WTC11 (cell line): Measurements from ENCODE around the gene DOCK1. TPM values are rescaled to one million over a fixed set of nuclear protein-coding genes. Genes with fewer than 3 reads are reported as not detected.
A peak's percentile ranks its signal among the peaks of the same experiment; 100 is the strongest.

Source experiments
- ATAC-seq: fragments of 200-7000 bp; cut with Tn5 transposase; 2 replicates; pipeline ENCODE4 v1.10.0; 2021; ENCODE audit warnings: mild to moderate bottlenecking, moderate library complexity
- CTCF ChIA-PET: fragments of 300-600 bp; sonication (Branson Sonifier 250); formaldehyde crosslinking; loops from one replicate; lab custom pipeline; 2021; ENCODE audit warnings: antibody characterized with exemption; lab: Charles Lee
- POLR2A ChIA-PET: fragments of 350-600 bp; sonication (Branson Sonifier 250); formaldehyde crosslinking; loops from one replicate; lab custom pipeline; 2021; ENCODE audit warnings: antibody characterized with exemption; lab: Charles Lee
- DNase-seq: peaks from one replicate; pipeline ENCODE4 v3.0.0; 2021; ENCODE audit warnings: low spot score
- H3K27ac Mint-ChIP-seq: 2 replicates; pipeline ENCODE4 v1.8.0; 2021; ENCODE audit warnings: mixed read lengths
- H3K27me3 Mint-ChIP-seq: 2 replicates; pipeline ENCODE4 v1.8.0; 2021; ENCODE audit warnings: low read depth, mild to moderate bottlenecking, moderate library complexity, mixed read lengths
- H3K36me3 Mint-ChIP-seq: 2 replicates; pipeline ENCODE4 v1.8.0; 2021; ENCODE audit warnings: mixed read lengths
- H3K4me1 Mint-ChIP-seq: 2 replicates; pipeline ENCODE4 v1.8.0; 2022; ENCODE audit warnings: mixed read lengths
- H3K4me3 Mint-ChIP-seq: 2 replicates; pipeline ENCODE4 v1.8.0; 2021; ENCODE audit warnings: mild to moderate bottlenecking, moderate library complexity, mixed read lengths
- H3K9me3 Mint-ChIP-seq: 2 replicates; pipeline ENCODE4 v1.8.0; 2021; ENCODE audit warnings: mixed read lengths
- AFF4 ChIP-seq: sonication (generic); formaldehyde crosslinking; IDR thresholded peaks from 2 replicates; pipeline ENCODE4 v1.8.1; 2023; ENCODE audit warnings: mild to moderate bottlenecking, missing genetic modification reagents, borderline replicate concordance
- CDX4 ChIP-seq: fragments of 250-450 bp; sonication (Bioruptor Pico); IDR thresholded peaks from 2 replicates; pipeline ENCODE4 v1.9.0; 2021; ENCODE audit warnings: moderate library complexity, mild to moderate bottlenecking, inconsistent platforms, borderline replicate concordance
- CTCF ChIP-seq: fragments of 200-600 bp; IDR thresholded peaks from 2 replicates; pipeline ENCODE4 v1.8.0; 2022; ENCODE audit warnings: antibody characterized with exemption
- ERG ChIP-seq: fragments of 250-450 bp; sonication (Bioruptor Pico); IDR thresholded peaks from 2 replicates; pipeline ENCODE4 v1.8.0; 2021; ENCODE audit warnings: mild to moderate bottlenecking
- JUN ChIP-seq: sonication (generic); formaldehyde crosslinking; IDR thresholded peaks from 2 replicates; pipeline ENCODE4 v1.8.0; 2023; ENCODE audit warnings: mild to moderate bottlenecking, missing genetic modification reagents
- KAT7 ChIP-seq: sonication (generic); formaldehyde crosslinking; IDR thresholded peaks from 2 replicates; pipeline ENCODE4 v1.8.1; 2023; ENCODE audit warnings: missing genetic modification reagents, mild to moderate bottlenecking, borderline replicate concordance
- PRRX2 ChIP-seq: fragments of 250-450 bp; sonication (Bioruptor Pico); IDR thresholded peaks from 2 replicates; pipeline ENCODE4 v1.8.0; 2021; ENCODE audit warnings: mild to moderate bottlenecking
- ZBTB43 ChIP-seq: sonication (generic); formaldehyde crosslinking; IDR thresholded peaks from 2 replicates; pipeline ENCODE4 v1.8.1; 2023; ENCODE audit warnings: mild to moderate bottlenecking, missing genetic modification reagents
- ZMAT4 ChIP-seq: fragments of 250-450 bp; sonication (Bioruptor Pico); IDR thresholded peaks from 2 replicates; pipeline ENCODE4 v1.9.0; 2021; ENCODE audit warnings: mild to moderate bottlenecking
- ZNF138 ChIP-seq: sonication (generic); formaldehyde crosslinking; conservative IDR thresholded peaks from 2 replicates; pipeline ENCODE4 v1.8.1; 2022; ENCODE audit warnings: mild to moderate bottlenecking, moderate library complexity, missing genetic modification reagents
- ZNF219 ChIP-seq: sonication (generic); formaldehyde crosslinking; IDR thresholded peaks from 2 replicates; pipeline ENCODE4 v1.8.0; 2023; ENCODE audit warnings: missing genetic modification reagents, mild to moderate bottlenecking, borderline replicate concordance
- ZNF416 ChIP-seq: fragments of 250-450 bp; sonication (Bioruptor Pico); IDR thresholded peaks from 2 replicates; pipeline ENCODE4 v1.9.0; 2021; ENCODE audit warnings: mild to moderate bottlenecking, inconsistent platforms
- ZNF425 ChIP-seq: fragments of 250-450 bp; sonication (Bioruptor Pico); conservative IDR thresholded peaks from 2 replicates; pipeline ENCODE4 v1.9.0; 2021; ENCODE audit warnings: mild to moderate bottlenecking
- total RNA-seq: library from RNA; stranded (reverse); gene quantifications from 3 replicates; pipeline ENCODE4 v1.2.3, GENCODE V29; 2021

Gene DOCK1
- total RNA-seq, 1 experiment from 2014 or later = 52.1 TPM

- no peak for DNase-seq
- no peaks in the 10 kb centered on the region for H3K4me1 Mint-ChIP-seq
- H3K27ac Mint-ChIP-seq = no peak overlapping the region
- H3K36me3 Mint-ChIP-seq = peaks cover 21% of the 10 kb centered on the region
- H3K4me3 Mint-ChIP-seq = no peak overlapping the region
- peaks cover 5% of the 10 kb centered on the region; the same call in 1 of the 2 replicates for H3K9me3 Mint-ChIP-seq
- no peaks in the 10 kb centered on the region for H3K27me3 Mint-ChIP-seq
- TF ChIP-seq ZNF219 (CRISPR knock-in tag) = no peak
- TF ChIP-seq, all 79 proteins: peak for 0
- POLR2A ChIA-PET = no interaction called here
- CTCF ChIA-PET = interaction anchor here (0.6 kb wide), 1 partner anchor 495 kb away, joined by 3 read pairs; no protein-coding TSS in a partner anchor
- no peak for ATAC-seq
These were observed 187.7 kb downstream of the DOCK1 start for GRCh38 chr10:127092916-127093315.

GRCh38 chr10:127094984-127095383, 189.8 kb downstream of the DOCK1 start:
- Mint-ChIP-seq H3K4me3 (no peak overlapping the region), H3K27ac (no peak overlapping the region), H3K36me3 (peaks cover 28% of the 10 kb centered on the region), H3K4me1 (peaks cover 2% of the 10 kb centered on the region; the same call in 1 of the 2 replicates), H3K9me3 (peaks cover 5% of the 10 kb centered on the region; the same call in 1 of the 2 replicates), H3K27me3 (no peaks in the 10 kb centered on the region)
- POLR2A ChIA-PET = no interaction called here
- ATAC-seq (no peak), DNase-seq (no peak)
- TF ChIP-seq ZMAT4 (no peak), AFF4 (CRISPR knock-in tag) (no peak), ZNF425 (no peak), CDX4 (no peak), CTCF (no peak), KAT7 (no peak), ZNF138 (no peak), ZBTB43 (CRISPR knock-in tag) (no peak), PRRX2 (no peak), ZNF416 (no peak)
- CTCF ChIA-PET = no interaction called here

GRCh38 chr10:127100983-127101615, 195.9 kb downstream of the DOCK1 start:
- ChIA-PET POLR2A (no interaction called here), CTCF (no interaction called here)
- Mint-ChIP-seq H3K27me3 (no peaks in the 10 kb centered on the region), H3K4me1 (peaks cover 16% of the 10 kb centered on the region), H3K4me3 (no peak overlapping the region), H3K36me3 (peaks cover 38% of the 10 kb centered on the region), H3K9me3 (no peaks in the 10 kb centered on the region; the same call in 1 of the 2 replicates), H3K27ac (peak overlapping the region; percentile 70; the same call in 1 of the 2 replicates)
- ATAC-seq (no peak), DNase-seq (no peak)
- no peak for TF ChIP-seq JUN (CRISPR knock-in tag)
- no peak for TF ChIP-seq ERG
